ENCODE data around the gene SIN3A.
"Not testable (repeated sequence)": the region's sequence is repeated elsewhere in the genome, so short reads cannot be mapped to it uniquely, and the experiment has no call there.

SIN3A gene

DNA sequence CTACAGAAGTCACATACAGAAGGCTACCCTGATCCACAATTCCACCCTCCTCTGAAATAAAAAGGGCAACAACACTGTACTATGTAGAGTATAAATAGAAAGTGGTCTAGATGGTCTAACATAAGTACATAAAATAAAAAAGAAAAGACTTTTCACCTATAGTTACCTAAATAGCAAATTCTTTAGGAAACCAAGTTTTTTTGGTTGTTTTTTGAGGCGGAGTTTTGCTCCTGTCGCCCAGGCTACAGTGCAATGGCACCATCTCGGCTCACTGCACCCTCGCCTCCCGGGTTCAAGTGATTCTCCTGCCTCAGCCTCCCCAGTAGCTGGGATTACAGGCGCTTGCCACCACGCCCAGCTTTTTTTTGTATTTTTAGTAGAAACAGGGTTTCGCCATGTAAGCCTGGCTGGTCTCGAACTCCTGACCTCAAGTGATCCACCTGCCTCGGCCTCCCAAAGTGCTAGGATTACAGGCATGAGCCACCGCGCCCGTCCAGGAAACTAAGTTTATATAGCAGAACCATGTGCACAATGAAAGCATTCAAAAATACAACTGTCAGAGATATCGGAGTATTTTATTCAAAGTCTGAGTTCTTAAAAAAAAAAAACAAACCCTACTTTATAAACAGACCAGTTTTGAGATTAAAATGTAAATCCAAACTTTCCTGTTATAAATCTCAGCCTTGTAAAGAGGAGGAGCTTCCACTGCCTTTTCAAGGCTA, 1.7 kb downstream of the SIN3A start:
- DNase-seq = no peak

DNA sequence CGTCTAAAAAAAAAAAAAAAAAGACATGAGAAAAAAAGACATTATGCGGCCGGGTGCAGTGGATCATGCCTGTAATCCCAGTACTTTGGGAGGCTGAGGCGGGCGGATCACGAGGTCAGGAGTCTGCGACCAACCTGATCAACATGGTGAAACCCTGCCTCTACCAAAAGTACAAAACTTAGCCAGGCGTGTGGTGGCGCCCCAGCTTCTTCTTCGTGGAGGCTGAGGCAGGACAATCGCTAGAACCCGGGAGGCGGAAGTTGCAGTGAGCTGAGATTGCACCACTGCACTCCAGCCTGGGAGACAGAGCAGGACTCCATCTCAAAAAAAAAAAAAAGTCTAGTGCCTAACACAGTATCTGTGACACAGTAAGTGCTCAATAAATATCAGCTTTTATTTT, 3.3 kb downstream of the SIN3A start:
- DNase-seq = not testable (repeated sequence)

DNA sequence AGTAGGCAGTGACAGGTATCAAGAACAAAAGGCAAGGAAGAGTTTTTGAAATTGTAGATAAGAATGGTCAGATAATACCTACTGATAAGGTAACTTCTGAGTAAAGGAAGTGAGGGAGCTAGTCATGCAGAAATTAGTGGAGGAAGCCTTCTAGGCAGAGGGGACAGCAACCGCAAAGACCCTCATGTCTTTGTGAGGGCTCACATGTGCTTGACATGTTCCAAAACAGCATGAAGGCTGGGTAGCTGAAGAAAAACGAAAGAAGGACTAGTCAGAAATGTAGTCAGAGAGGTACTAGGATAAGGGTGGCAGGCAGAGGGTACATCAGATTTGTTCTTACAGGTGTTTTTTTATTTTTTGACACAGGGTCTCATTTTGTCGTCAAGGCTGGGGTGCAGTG, 5.3 kb downstream of the SIN3A start:
- no peak for DNase-seq

DNA sequence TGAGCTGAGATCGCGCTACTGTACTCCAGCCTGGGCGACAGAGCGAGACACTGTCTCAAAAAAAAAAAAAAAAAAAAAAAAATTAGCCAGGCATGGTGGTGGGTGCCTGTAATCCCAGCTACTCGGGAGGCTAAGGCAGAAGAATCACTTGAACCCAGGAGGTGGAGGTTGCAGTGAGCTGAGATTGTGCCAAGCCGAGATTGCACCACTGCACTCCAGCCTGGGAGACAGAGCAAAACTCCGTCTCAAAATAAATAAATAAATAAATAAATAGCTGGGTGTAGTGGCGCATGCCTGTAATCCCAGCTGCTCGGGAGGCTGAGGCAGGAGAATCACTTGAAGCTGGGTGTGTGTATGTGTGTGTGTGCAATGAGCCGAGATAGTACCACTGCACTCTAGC, 6.2 kb downstream of the SIN3A start:
- DNase-seq = not testable (repeated sequence)

DNA sequence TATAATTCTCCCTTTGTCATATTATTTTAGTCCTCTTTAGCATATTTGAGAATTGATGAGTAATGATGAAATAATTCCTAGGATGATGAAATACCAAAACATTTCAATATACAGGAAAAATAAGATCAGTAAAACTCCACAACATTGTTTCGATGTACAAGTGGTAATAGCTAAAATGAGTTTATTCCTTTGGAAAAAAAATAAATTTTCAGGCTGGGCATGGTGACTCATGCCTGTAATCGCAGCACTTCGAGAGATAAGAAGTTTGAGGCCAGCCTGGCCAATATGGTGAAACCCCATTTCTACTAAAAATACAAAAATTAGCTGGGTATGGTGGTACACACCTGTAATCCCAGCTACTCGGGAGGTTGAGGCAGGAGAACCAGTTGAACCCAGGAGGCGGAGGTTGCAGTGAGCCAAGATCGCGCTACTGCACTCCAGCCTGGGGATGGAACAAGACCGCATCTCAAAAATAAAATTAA, 7.5 kb downstream of the SIN3A start:
- DNase-seq = not testable (repeated sequence)

DNA sequence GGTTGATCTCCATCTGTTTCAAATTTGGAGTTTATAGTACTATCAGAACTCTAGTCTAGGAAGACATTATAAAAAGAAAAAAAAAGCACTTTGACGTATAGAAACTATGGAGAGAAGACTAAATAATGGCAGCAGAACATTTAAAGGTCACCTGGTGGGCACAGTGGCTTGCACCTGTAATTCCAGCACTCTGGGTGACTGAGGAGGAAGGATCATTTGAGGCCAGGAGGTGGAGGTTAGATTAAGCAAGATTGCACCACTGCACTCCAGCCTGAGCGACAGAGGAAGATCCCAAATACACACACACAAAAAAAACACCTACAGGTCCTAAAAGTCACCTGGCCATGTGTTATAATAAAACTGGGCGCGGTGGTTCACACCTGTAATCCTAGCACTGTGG, 13.8 kb downstream of the SIN3A start:
- no peak for DNase-seq

DNA sequence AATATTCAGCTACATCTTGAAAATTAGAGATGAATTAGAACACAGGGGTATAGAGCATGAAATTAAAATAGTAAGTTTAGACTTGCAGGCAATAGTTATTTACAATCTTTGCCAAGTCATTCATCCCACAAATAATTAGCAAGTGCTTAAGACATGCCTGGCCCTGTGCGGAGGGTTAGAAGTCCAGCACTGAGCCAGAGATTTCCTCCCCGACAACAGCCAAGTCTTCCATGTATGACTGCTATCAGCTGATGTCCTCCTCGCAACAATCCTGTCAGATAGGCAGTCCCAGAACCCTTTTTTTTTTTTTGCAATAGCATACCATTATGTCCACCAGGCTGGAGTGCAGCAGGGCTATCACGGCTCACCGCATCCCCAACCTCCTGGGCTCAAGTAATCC, 14.6 kb downstream of the SIN3A start:
- no peak for DNase-seq

DNA sequence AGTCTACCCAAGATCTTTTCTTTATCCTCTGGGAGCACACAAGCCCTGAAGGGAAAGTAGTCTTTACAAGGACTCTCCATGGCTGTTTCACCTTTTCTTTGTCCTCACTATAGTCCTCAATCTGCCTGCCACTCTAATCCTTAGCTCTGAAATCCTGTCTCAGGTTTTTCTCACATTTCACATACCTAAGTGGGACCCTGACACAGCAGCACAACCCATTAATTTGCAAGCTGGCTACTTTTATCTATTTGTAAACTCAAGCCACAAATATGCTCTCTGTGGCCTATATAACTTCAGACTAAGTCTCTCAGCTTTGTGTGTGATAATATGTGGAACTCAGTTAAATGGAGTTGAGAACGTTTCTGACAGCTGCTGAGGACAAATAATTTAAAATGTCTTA, 19.8 kb downstream of the SIN3A start:
- no peak for DNase-seq

DNA sequence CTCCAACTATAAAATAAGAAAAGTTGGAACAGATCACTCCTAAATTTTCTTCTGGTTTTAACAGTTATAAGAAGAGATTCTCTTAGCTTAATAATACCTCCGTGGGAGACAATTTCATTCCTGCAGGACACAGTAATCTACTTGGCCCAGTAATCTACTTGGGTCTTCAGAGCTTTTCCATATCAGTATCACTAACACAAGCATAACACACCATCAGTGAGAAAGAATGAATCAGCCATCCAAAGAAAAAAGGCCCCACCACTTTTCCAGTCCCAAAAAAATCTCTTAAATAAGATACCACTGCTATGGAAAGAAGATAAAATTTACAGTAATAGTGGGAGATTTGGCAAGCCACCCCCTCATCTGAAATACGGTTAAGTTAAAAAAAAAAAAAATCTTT, 20.2 kb downstream of the SIN3A start:
- no peak for DNase-seq

DNA sequence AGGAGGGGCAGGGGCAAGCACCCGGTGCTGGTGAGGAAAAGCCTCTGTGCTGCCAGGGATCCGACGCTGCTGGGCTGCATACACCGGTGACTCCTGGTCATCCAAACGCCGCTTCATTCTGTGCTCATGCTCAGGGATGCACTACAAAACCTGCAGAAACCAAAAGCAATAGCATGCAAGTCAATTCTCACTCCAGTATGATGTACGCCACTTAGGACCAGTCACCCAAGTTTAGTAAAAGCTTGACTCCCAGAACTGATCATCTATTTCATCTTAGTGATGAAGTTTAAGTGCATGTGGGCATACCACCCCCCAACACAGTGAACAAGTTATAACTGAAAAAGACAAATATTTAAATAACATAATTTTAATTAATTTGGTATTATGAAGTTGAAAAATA, 21.2 kb downstream of the SIN3A start:
- no peak for DNase-seq

DNA sequence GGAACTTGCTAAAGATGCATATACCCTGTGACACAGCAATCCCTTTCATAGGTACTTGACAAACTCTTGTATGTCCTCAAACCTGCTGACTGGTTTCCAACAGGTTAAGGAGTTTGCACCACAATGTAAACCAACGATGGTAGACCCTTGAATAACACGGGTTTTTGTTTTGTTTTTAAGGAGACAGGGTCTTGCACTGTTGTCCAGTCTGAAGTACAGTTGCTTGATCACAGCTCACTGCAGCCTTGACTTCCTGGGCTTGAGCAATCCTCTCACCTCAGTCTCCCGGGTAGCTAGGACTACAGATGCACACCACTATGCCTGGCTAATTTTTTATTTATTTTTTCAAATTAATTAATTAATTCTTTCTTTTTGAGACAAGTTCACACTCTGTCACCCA, 23.3 kb downstream of the SIN3A start:
- no peak for DNase-seq

DNA sequence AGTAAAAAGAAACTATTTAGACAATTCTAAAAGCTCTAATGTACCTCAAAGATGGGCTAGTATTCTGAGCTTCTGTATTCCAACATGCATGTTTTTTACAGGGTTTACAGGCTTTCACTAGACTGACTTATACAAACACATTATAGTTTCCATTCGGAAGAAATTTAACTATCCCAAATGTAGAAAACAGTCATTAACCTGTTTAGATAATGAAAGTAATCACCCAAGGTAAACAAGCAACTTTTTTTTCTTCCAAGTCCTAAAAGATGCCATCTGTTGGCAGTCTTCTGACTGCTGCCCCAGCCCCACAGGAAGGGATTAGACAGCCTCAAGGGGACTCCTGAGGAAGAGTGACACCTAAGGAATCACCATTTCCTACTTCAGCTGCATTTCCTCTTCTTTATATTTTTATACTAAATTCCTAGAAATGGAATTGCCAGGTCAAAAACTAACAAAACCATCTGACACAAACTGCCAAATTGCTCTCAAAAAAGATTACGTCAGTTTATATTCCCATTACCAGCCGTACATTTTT, 25.5 kb downstream of the SIN3A start:
- no peak for DNase-seq

DNA sequence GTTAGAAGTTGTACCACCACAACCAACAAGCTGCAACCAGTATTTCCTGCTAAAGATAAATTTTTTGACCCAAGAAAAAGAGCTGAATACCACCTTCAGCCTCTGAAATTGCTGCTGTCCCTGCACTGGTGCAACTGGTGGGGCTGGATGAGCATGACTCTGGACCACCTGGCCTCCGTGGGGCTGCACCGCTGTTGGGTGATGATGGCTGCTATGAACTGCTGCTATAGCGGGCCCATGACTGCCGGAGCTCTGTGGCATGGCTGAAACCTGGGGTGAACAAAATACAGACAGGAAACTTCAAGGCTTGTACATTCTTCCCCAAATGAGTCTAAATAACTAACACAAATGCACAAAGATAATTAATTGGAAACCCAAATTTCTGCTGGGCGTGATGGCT, 28.9 kb downstream of the SIN3A start:
- DNase-seq = no peak

DNA sequence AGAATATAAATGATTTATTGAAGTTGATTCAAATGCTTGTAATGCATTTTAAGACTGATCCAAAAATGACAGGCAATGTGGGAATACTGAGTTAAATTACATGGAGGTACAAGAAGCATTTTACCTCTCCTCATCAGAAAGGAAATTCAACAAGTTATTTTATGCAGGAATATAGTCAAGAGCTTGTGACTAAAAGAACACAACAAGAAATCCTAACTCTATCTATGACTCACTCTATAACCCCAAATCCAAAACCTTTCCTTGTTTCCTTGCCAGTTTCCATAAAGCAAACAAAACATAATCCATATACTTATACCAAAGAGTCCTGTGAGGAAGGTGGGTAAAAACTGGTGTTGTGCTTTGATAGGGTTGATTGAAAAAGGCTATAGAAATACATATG, 30.8 kb downstream of the SIN3A start:
- DNase-seq = no peak

DNA sequence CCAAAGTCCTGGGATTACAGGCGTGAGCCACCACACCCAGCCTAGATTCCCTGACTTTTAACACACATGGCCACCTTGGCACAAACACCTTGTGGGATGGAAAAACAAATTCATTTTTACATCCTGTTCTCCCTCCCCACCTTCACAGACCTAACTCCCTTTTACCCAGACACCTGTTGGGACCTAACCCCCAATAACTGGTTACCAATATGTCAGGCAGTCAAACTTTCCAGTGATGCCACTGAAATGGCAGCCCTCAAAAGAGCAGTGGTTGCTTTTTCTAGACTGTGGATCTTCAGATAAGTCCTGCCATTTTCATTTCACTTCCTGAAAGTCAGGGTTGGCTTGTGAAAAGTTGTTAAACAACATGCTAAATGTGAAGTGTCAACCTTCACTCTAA, 34.9 kb downstream of the SIN3A start:
- no peak for DNase-seq

DNA sequence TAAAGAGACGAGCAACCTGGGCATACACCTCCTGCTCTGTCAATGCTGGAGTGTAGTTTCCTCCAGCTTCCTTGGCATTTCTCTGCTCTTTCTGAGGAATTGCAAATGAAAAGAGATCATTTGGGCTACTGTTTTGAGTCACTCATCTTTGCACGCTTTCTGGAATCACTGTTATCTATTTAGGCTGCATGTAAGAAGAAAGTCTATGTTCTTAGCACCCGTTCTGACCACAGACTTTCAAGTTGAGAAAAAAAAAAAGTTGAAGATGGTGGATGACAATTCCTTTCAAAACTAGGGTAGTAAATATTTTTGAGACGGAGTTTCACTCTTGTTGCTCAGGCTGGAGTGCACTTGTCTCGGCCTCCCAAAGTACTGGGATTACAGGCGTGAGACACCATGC, 41.3 kb downstream of the SIN3A start:
- DNase-seq = no peak

DNA sequence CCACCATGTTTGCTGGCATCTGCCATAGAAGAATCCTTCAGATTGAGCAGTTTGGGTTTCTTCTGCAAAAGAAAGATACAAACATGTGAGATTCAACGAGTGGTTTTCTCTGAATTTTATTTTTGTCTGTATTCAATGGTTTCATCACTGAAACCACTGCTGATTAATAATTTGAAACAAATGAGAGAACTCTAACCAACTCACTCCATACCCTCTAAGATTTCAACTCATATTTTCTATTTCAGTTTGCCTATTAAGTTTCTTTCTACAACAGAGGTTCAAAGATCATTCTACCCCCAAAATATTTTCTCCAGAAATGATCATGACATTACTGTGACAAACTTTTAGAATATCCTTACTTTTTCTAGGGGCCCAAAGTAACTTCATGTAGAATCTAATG, 44.4 kb downstream of the SIN3A start:
- no peak for DNase-seq

DNA sequence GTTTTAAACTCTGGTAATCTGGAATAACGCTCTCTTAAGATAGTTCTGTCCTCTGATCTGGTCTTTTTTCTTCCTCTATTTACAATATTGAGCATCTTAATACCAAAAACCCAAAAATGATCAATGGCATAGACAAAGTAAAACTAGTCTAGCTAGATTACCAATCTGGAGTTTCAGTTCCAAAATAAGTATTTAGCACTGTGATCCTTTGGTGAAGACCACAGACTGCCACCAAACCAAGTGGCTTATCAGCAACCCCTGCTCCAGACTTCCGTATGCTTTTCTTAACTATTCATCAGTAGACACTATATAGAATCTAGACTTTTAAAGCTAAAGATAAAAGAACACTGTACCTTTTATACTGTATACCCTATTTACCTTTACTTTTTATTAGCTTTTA, 47.6 kb downstream of the SIN3A start:
- DNase-seq = no peak

DNA sequence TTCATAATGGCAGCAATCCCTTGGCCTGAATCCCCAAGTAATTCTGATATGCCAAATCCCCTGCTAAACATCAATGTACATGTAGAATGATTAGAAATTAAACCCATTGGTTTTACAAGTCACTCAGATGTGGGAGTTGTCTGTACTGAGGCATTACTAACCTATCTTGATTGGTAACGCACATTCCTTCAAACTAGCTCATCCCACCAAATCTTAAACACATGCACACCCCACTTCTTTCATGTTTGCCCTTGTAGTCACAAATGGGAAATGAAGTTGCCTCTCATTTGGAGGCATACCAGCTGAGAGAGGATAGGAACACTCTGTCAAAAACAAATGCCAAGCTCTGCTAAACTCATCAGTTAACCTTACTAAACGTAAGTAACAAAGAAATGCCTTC, 54.0 kb downstream of the SIN3A start:
- DNase-seq = no peak

DNA sequence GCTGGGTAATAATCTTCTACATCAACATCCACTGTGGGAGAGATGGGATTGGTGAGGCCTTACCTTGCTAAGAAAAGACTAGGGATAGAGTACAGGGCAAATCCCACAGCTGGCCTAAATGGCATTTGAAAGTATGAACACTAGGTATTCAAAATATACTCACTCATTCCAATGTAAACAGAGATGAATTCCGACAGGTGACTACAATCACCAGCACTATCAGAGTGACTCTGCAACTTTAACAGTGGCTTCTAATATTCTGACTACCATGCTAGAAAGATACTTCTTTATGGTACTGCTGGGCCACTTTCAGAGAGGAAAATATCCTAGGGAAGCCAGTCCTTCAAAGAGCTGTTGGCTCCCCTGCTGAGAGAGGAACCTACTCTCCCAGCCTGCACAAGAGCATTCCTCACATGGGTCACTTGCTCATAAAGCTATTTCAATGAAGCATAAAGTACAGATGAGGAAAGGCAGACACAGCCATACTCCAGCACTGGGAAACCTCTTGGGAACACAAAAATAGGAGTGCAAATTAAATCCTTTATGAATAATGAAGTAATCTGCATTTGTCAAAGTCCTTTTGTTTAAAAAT, 61.6 kb downstream of the SIN3A start:
- DNase-seq = no peak

DNA sequence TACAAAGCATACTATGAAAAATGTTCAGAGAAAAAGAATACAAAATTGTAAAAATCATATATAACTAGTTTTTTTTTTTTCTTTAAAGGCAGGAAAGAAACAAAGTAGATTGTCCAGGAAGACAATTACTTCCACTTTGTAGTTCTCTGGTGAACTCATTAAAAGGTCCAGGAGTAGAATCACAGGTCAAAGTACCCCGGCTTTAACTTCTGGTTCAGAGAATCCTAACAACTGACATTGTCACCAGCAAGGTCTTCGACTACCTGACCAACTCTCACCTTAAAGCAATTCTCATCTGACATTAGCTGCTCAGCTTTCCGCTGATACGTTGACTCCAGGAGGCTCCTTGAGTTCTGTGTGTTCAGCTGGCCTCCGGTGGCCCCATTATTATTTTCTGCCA, 67.5 kb downstream of the SIN3A start:
- not testable (repeated sequence) for DNase-seq

DNA sequence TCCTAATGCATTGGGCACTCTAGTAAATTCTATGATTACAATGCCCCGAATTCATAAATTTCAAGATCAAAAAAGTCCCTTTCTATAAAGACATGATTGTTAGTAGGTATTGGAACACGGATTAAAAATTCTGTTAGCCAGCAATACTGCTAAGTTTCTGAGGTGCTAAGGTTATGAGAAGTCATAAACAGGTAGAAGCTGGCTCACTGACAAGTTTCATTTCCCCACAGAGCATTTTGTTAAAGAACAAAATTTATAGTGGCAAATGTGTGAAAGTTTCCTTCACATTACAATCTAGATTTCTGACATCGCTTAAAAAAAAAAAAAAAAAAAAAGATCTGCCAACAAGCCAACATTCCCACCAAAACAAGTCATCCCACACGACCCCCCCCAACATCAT, 70.7 kb downstream of the SIN3A start:
- DNase-seq = no peak

DNA sequence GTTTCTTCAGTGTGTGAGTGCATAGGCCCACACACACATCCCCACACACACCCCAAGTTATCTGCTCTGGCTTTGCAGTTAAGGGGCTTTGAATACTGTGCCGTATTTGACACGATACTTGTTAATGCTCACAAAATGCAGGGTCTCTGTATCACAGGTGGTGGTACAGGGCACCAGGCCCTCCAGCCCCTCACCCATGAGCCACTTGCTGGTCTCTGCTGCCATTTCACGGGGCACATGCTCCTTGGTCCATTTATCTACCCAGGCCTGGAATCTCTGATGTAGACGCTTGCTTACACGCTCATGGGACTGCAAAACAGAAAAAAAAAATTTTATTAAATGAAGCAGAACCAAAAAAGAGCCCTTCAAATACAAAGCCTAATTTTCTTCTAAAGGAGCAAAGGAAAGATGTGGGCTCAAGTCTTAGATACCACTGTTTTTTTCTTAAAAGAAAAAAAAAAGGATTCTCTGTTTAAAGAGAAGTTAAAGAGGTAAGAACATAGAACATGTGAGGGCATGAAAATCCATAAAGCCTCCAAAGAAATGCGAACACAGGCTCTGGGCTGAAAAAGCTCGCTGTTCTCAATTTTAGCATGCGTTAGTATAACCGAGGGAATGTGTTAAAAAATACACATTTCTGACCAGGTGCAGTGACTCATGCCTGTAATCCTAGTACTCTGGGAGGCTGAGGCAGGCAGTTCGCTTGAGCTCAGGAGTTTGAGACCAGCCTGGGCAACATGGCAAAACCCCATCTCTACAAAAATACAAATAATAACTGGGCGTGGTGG, 79.4 kb downstream of the SIN3A start:
- DNase-seq = no peak

DNA sequence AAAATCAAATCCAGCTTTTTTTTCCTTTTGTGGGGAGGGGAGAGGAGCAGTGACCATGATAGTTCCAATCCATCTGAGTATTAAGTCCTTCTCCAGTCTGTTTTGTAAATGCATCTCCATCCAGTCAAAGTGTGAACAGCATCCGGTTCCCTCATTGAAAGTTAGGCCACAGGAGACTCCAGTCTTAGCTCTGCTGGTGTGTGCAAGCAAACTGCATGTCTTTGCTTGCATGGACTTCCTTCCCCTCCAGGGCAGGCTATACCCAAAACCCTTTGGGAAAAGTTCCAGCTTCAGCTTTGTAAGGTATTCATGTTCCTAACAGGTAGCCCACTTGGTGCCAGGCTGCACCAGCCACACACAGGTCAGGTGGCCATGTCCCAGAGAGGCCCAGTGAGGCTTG, 80.0 kb downstream of the SIN3A start:
- no peak for DNase-seq
